T-helper 2 cell treated with Interferon-gamma antibody and Interleukin-4, amounts not matched to agents 100 ng/mL and 5 ng/mL, for 36 hours (primary cell): ENCODE measurements around the gene EXOC3L4. TPM values are rescaled to one million over a fixed set of nuclear protein-coding genes. Genes with fewer than 3 reads are reported as not detected.

Experiments
- intact Hi-C: fragments of 100-400 bp; cut with micrococcal nuclease; formaldehyde crosslinking; loops from one replicate; pipeline ENCODE4 v1.15.1; 2023
- total RNA-seq: library from RNA; stranded (reverse); gene quantifications from 2 replicates; pipeline ENCODE4 v1.2.3, GENCODE V29; 2022

Gene EXOC3L4
- total RNA-seq, 1 donor from 2014 or later: not detected

GRCh38 chr14:103130017-103130764 is 35.7 kb downstream of the EXOC3L4 start:
- intact Hi-C loops: no loop called here

DNA sequence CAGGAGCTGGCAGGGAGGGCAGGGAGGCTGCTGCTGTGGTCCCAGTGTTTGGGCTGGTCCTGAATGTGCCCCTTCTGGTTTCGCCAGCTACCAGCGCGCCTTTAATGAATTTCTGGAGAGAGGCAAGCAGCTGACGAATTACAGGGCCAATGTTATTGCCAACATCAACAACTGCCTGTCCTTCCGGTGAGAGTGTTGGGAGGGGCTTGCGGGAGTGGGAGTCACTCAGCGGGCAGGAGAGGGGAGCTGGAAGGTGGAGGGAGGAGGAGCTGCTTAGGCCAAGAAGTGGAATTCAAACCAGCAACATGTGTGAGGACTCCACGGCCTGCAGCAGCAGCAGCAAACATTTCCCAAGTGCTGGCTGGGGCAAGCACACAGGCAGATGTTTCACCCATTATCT is 36.4 kb downstream of the EXOC3L4 start:
- intact Hi-C loops: no loop called here

- intact Hi-C loops: no loop called here
Observed at GRCh38 chr14:103131580-103131979, 37.1 kb downstream of the EXOC3L4 start.

DNA sequence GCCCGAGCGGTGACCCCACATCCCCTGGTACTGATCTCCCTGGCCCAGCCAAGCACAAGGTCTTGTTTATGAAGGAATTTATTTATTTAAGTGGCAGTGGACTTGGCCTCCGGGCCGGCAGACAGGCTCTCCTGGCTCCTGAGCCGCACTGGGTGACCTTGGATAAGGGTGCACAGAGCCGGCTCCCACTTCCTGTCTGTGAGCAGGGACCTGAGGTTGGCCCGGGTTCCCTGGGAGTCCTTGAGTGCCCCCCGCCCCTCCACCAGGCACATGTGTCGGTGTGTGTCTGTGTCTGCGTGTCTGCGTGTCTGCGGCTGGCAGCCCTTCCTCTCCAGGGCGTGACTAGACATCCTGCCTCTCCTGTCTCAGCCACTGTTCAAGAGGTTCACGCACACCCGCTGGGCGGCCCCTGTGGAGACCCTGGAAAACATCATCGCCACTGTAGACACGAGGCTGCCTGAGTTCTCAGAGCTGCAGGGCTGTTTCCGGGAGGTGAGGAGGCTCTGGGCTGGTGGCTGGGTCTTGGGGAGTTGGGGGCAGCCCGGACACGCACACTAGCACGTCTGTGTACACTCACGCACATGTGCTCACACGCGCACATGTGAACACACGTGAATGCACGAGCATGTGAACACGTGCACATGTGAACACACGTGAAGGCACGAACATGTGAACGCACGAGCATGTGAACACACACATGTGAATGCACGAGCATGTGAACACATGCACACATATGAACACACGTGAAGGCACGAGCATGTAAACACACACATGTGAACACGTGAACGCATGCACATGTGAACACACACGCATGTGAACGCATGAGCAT is 38.1 kb downstream of the EXOC3L4 start:
- intact Hi-C loops: no loop called here

- intact Hi-C loops: no loop called here
Observed at GRCh38 chr14:103133210-103134140, 39.0 kb downstream of the EXOC3L4 start.

DNA sequence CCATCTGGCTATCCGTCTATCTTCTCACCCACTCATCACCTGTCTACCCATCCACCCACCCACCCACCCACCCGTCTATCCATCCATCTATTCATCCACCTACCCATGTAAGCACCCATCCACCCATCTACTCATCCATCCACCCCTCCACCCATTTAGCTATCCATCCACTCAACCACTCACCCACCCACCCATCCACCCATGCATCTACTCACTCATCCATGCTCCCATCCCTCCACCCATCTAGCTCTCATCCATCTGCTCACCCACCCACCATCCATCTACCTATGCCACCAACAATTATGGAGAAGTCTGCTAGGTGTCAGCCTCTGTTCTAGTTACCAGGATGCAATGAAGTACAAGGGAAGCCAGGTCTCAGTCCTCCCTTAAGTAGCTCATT is 39.9 kb downstream of the EXOC3L4 start:
- intact Hi-C loops: no loop called here

- intact Hi-C loops: no loop called here
Observed at GRCh38 chr14:103134919-103135318, 40.4 kb downstream of the EXOC3L4 start.

DNA sequence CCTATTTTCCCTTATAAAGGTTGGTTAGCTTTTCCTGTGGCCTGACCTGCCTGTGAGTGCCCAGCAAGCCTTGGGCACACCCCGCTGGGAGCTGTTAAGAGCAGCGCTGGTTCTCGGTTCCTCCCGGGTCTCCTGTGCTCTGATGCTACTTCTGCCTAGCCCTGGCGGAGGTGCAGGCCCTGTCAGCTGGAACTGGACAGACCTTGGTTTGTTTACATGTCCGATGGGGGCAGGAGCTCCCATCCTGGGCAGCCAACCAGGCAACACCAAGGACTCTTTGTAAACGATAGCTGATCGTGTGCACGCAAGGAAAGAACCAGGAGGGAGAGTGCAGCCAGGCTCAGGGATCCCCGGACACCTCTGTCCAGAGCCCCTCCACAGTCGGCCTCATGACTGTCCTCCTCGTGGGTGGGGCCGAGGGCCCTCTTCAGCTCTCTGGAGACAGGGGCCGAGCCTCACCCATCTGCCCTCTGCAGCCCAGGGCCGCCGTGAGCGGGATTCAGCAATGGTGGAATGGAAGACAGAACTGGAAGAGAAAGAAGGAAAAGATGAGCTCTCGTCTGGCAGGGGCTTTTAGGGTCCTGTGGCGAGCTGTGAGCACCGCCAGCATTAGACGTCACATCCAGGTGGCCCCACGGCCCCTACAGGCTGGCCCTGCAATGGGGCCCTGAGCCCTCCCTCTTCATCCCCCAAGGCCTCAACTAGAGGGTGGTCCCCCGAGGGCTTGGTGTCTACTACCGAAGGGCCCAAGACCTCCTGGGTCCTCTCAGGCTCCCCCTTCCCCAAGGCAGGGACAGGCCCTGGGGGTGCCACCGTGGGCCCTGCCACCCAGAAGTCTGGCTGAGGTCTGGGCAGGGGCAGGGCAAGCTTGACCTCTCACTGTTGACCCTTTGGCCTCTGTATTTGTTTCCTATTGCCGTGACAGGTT is 41.1 kb downstream of the EXOC3L4 start:
- intact Hi-C loops: no loop called here

DNA sequence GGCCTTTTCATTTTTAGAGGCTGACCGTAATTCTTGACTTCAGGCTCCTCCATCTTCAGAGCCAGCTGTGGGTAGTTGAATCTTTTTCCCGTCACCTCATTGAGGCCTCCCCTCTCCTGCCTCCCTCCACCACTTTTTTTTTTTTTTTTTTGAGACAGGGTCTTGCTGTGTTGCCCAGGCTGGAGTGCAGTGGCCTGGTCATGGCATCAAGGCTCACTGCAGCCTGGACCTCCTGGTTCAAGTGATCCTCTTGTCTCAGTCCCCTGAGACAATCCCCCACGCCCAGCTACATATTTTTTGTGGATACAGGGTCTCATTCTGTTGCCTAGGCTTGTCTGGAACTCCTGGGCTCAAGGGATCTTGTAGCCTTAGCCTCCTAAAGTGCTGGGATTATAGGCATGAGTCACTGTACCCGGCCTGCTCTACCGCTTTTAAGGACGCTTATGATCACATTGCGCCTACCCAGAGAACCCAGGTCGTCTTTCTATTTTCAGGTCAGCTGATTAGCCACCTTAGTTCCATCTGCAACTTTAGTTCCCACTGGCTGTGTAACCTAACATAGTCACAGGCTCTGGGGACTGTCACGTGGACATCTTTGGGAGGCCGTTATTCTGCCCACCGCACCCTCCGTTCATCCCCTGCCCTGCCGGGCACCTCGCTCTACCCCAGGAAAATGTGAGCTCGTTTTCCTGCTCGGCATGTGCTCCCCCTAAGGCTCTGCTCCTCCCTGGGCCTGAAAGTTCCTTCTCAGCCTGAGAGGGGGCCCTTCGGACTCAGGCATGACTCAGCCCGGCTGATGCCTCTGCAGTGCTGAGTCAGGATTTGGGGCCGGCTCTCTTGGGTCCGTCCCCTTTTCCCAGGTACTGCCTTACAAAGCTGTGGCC is 42.1 kb downstream of the EXOC3L4 start:
- intact Hi-C loops: no loop called here

DNA sequence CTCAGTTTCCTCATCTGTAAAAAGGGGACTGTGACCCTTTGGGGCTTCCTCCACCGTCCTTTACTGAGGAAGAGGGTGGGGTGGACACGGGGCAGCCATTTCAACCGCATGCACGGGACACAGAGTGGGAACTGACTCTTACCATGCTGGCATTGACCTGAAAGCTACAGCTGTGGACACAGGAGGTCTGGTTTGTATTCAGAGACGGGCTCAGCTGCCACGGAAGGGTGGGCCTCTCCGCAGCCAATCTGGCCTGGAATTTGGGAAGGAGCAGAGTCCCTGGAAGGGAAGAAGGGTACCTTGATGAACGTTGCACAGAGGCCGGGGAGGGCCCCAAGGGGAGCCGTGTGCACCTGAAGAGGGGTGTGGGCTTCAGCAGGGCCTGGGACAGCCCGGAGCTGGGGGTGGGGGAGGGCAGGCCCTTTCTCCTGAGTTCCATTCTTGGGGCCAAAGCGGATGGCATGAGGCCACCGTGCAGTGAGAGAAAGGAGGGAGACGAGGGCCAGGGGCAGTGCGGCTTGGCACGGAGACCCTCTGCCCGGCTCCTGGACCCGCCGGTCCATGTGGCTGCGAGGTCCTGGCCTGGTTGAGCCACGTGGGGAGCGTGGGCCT is 43.3 kb downstream of the EXOC3L4 start:
- intact Hi-C loops: no loop called here

GRCh38 chr14:103138301-103139131 is 44.0 kb downstream of the EXOC3L4 start:
- intact Hi-C loops: no loop called here

GRCh38 chr14:103139132-103140025 is 44.9 kb downstream of the EXOC3L4 start:
- intact Hi-C loops: no loop called here

GRCh38 chr14:103140316-103141109 is 46.0 kb downstream of the EXOC3L4 start:
- intact Hi-C loops: no loop called here

- intact Hi-C loops: no loop called here
Observed at GRCh38 chr14:103141117-103141796, 46.7 kb downstream of the EXOC3L4 start.

GRCh38 chr14:103142026-103142425 is 47.5 kb downstream of the EXOC3L4 start:
- intact Hi-C loops: no loop called here
